NCI-H82 treated with DMSO at 0.1 percent for 48 hours (cell line): ENCODE results near the gene PFDN4.

ENCODE experiments used
- DNase-seq: peaks from one replicate; lab custom pipeline; 2025; ENCODE audit not compliant: unreplicated experiment; lab: John Stamatoyannopoulos, UW

The PFDN4 gene

DNA sequence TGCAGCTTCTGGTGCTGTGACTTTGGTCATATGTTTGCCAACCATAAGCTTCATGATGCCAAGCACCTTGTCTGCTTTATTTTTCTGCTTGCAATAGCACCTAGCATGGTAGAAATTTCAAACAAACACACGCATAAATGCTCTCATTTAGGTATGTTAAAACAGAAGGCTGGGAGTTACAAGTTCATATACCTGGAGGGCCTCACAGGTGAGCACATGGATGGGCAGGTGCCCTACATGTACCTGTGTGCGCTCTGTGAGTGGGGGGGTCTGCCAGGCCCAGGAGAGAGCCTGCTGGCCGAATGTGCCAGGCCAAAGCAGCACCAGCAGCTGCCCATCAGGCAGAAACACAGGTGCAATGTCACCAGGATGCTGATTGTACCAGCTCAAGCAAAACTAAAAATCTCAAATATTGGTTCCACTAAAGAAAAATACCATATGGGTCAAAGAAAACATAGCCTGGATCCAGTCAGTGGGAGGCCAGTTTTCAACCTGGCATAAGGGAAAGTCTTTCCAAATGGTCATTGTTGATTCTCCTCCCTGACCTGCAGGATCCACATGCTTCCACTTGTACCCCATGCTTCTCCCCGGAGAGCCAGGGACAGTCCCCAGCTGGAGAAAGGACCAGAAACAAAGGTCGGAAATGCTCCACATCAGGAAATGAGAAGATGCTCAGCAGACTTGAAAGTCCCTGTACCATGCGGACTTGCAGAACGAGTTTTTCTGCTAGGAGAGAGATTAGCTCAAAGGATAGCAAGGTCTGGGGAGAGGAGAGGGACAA is 7.2 kb upstream of the PFDN4 start:
- DNase-seq, result no peak

- no peak for DNase-seq
These were observed 6.5 kb upstream of the PFDN4 start for GRCh38 chr20:54201268-54201846.

- no peak for DNase-seq
These were observed 4.6 kb upstream of the PFDN4 start for GRCh38 chr20:54203281-54203680.

GRCh38 chr20:54204063-54204462 is 3.8 kb upstream of the PFDN4 start:
- no peak for DNase-seq

DNA sequence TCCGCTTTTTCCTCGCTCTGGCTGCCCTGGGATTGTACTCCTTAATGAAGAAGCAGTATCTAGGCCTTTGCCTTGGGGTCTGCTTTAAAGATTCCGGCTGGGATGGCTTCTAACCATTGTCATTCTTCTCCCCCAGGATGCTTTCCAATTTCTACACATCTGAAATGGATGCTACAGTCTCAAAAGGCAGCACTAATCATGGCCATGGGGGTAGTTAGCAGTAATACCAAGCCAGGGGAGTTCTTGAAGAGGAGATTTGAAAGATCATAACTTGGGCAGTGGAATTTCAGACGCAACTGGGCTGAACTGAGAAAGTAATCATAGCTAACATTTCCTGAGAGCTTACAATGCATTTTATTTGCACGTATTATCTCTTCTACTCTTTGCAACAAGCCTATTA is 3.4 kb upstream of the PFDN4 start:
- no peak for DNase-seq

DNA sequence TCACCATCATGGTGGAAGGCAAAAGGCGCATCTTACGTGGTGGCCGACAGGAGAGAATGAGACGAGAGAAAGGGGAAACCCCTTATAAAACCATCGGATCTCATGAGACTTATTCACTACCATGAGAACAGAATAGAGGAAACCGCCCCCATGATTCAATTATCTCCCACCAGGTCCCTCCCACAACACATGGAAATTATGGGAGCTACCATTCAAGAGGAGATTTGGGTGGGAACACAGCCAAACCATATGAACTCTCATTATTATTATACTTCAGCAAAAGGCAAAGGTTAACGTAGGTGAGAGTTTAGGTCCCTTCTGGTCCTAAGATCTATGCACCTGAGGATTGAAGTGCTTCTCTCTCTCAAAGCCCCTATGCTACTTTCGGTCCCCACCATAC is 2.4 kb upstream of the PFDN4 start:
- DNase-seq, result no peak

DNA sequence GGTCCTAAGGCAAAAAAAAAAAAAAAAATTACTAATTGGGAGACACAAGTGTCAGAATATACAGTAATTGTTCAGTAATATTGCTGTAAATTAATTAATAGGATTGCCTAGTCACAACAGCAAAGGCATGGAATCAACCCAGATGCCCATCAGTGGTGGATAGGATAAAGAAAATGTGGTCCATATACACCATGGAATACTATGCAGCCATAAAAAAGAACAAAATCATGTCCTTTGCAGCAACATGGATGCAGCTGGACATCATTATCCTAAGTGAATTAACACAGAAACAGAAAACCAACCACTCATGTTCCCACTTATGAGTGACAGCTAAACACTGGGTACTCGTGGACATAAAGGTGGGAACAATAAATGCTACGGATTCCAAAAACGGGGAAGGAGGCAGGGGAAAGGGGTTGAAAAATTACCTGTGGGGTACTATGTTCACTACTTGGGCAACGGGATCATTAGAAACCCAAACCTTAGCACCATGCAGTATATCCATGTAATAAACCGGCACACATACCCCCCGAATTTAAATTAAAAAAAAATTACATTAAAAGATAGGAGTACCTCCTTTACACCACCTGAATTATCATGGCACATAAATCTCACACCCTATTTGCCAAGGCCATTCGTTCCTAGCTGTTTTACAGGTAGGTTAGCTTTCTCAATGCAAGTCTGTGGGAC is 689 bp upstream of the PFDN4 start:
- DNase-seq, result no peak

- DNase-seq, result peak; percentile 49
These were observed 775 bp downstream of the PFDN4 start for GRCh38 chr20:54208548-54209176.

DNA sequence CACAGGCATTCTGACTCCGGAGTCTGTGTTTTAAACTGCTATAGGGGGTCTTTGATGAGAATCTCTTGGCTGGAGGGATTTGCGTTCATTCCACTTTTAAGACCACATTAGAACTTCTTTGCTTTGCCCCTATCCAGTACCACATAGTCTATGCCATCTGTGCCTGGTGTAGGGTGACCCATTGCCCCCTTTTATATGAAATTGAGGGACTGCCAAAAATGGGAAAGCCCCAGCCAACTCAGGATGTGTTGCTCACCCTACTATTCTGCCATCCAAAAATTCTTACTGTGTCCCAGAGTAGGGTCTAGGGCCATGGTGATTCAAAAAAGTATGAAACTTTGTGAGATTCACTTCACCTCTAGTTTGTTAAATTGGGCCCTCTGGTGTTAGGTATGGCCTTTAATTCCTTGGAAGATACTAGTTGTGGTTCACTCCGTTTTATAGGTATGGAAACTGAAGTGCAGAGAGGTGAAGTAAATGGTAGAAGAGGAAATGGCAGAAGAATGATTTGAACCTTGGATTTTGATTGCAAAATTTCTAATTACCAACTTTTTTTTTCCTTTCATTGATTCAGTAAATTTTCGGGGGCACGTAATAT is 1.4 kb downstream of the PFDN4 start:
- no peak for DNase-seq

DNA sequence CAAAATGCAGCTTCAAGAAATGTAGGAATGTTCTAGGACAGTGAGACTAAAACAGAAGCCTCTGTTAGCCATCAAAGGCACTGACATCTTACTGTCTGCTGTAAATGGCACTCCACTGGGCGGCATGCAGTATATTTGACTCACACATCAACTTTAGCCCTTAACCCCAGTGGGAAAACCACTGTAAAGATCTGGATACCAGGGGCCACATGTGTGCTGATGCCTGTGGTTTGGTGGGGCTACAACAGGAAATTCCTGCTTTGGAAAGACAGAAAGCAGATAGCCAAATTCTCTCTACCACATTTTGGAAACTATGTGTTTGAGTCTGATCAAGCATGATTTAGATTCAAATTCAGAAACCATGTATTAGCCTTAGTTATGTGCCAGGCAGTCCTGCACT is 4.3 kb downstream of the PFDN4 start:
- DNase-seq, result no peak

DNA sequence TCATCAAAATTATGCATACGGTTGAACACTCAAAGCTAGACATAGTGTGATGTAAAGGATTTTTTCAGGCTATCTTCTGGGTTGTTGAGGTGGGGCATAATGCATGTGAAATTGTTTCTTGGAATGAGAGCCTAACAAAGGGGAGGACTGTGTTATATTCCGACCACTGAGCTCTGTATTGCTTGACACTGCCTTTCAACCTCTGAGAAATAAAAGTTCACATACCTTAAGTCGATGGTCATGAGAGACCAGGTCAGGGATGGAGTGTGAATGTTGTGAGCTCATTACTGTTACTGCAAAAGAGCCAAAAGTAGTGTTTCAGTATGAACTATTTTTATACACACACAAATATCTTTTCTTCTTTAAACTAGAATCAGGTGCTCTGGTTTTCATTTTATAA is 5.0 kb downstream of the PFDN4 start:
- DNase-seq, result no peak

DNA sequence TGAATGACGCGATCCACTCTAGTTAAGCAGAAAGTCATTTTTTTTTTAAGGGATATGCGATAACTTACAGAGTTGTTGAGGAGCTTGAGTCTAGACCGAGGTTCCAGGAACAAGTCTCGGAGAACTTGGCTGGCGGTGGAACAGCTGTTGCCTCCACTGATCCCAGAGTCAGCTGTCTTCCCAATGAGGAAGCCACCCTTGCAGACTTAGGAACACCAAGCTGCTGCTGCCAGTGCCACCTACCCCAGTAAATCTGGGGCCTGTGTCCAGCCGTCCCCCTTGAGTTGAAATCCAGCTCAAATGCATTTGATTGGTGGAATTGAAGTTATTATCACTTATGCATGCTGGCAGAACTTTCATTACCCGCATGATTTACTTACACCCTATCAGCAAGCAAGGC is 6.7 kb downstream of the PFDN4 start:
- no peak for DNase-seq

DNA sequence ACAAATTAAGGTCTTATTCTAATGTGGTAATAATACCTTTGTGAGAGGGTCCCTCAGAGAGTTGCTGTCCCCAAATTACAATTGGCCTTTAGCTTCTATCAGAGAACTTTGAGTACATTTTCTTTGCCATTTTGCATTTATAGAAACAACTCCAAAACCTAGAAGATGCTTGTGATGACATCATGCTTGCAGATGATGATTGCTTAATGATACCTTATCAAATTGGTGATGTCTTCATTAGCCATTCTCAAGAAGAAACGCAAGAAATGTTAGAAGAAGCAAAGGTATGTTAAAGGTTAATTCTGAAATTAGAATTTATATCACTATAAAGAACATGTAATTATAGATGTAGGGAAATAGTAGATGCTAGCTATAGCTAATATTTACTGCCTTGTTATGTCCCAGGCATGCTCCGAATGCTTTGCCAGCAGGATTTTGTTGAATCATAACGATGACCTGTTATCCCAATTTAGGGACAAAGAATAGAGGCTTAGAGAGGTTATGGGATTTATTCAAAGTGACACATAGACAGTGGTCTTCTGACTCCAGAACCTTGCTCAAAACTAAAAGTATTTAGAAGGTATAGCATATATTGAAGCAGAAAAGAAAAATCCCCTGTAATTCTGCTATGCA is 7.4 kb downstream of the PFDN4 start:
- DNase-seq, result no peak

- DNase-seq, result no peak
These were observed 9.9 kb downstream of the PFDN4 start for GRCh38 chr20:54217762-54218161.

DNA sequence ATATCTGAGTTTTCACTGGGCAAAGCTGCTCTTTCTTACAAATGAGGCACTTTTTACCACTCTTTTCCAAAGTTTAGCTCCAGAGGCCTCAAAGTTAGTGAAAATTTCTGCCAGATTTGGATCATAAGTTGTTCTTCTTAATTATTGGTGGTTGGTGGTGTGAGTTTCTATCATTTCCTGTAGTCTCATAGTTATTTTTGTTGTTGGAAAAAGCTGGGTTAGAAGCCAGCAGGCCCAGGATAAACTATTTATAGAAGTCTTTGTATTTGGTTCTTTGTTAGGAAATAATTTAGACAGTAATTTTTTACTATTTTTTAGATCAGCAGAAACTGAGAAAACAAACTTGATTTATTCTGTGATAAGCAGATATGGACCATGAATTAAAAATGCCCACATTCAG is 10.6 kb downstream of the PFDN4 start:
- DNase-seq, result no peak

DNA sequence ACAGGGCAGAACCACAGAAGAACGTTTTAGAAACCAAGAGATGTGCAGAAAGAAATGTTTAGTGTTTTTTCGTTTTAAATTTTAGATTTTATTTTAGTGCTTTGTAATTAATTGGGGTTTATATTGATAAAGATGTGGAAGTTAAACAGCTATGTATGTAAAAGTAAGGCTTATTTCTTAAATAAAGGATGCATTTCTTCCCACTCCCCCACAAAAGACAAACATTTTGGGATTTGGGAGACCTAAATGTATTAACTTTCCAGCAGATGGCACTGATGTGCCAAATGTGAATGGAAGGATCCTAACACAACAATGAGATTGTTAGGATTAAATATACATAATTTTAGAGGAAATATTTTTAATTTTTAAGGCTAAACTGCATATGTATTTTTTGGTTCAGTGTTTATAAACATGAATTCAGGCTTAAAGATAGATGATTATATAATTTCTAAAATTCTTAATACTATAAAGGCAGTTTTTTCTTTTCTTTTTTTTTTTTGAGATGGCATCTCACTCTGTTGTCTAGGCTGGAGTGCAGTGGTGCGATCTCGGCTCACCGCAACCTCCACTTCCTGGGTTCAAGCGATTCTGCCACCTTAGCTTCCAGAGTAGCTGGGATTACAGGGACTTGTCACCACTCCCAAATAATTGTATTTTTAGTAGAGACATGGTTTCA is 12.0 kb downstream of the PFDN4 start:
- peak; percentile 1 for DNase-seq

DNA sequence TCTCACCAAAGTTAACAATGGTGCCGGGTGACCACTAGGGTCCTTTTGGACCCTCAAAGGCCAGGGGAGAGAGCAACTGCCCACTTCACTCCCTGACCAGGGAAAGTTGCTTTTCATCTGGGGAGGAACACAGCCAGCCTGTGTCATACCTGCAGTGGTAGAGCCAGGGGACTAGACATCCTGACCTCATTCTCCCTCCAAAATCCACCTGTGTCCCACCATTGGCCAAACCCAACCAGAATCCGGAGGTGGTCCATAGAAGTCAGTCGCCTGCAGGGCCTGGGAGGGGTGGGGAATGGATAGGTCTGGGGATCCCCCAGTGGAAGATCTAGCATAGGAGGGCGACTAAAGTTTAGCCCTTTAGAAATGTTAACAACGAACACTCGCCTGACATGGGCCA is 12.8 kb downstream of the PFDN4 start:
- DNase-seq, result no peak

- DNase-seq, result no peak
These were observed 13.5 kb downstream of the PFDN4 start for GRCh38 chr20:54221353-54221752.

GRCh38 chr20:54221996-54222890 is 14.4 kb downstream of the PFDN4 start:
- no peak for DNase-seq
